IMR-90 (cell line): ENCODE measurements around the gene TPGS2. TPM values are rescaled to one million over a fixed set of nuclear protein-coding genes. Genes with fewer than 3 reads are reported as not detected.

Source experiments
- ATAC-seq: fragments of 200-7000 bp; cut with Tn5 transposase; 2 replicates; pipeline ENCODE4 v1.9.1; 2020; ENCODE audit warnings: low read depth, mild to moderate bottlenecking, moderate library complexity
- BruUV-seq: library from RNA; stranded (reverse); fragments of 400-500 nt; replicated peaks from 2 replicates; lab custom pipeline; 2021; lab: Mats Ljungman, UMichigan
- CTCF ChIA-PET: fragments of 300-600 bp; formaldehyde crosslinking; extraction: SDS; loops from one replicate; lab custom pipeline; 2021; ENCODE audit warnings: antibody characterized with exemption; lab: Yijun Ruan, JAX
- POLR2A ChIA-PET: fragments of 300-600 bp; sonication (Branson Sonifier 250); formaldehyde crosslinking; loops from one replicate; lab custom pipeline; 2022; ENCODE audit warnings: antibody characterized with exemption; ENCODE audit not compliant: unreplicated experiment; lab: Charles Lee
- DNase-seq: peaks from one replicate; pipeline ENCODE4 v3.0.0; 2013
- H2AFZ ChIP-seq: replicated peaks from 2 replicates; pipeline ENCODE3; 2013; ENCODE audit warnings: low read length, mild to moderate bottlenecking; ENCODE audit not compliant: poor library complexity
- H2AK5ac ChIP-seq: 2 replicates; pipeline ENCODE4 v1.6.1; 2013; ENCODE audit warnings: low read depth, low read length, inconsistent platforms
- H2AK9ac ChIP-seq: replicated peaks from 2 replicates; pipeline ENCODE3; 2013; ENCODE audit warnings: mild to moderate bottlenecking, low read depth, low read length, moderate library complexity; ENCODE audit not compliant: poor library complexity
- H2BK120ac ChIP-seq: 2 replicates; pipeline ENCODE4 v1.6.1; 2013; ENCODE audit warnings: low read depth, low read length, inconsistent platforms
- H2BK15ac ChIP-seq: 3 replicates; pipeline ENCODE4 v1.6.1; 2013; ENCODE audit warnings: low read depth, low read length, inconsistent platforms
- H2BK20ac ChIP-seq: 2 replicates; pipeline ENCODE4 v1.6.1; 2013; ENCODE audit warnings: low read depth, mild to moderate bottlenecking, inconsistent platforms, low read length, moderate library complexity
- H2BK5ac ChIP-seq: 2 replicates; pipeline ENCODE4 v1.6.1; 2013; ENCODE audit warnings: mild to moderate bottlenecking, low read depth, low read length, inconsistent platforms; ENCODE audit not compliant: poor library complexity, severe bottlenecking
- H3K14ac ChIP-seq: replicated peaks from 2 replicates; pipeline ENCODE4 v1.6.1; 2013; ENCODE audit warnings: low read depth, low read length, inconsistent platforms
- H3K18ac ChIP-seq: 2 replicates; pipeline ENCODE4 v1.6.1; 2013; ENCODE audit warnings: low read depth, low read length, control low read depth
- H3K23ac ChIP-seq: 2 replicates; pipeline ENCODE4 v1.6.1; 2013; ENCODE audit warnings: low read depth, low read length, inconsistent platforms
- H3K27ac ChIP-seq: 2 replicates; pipeline ENCODE4 v1.5.1; 2013; ENCODE audit warnings: mild to moderate bottlenecking, control low read depth, low read length; ENCODE audit not compliant: insufficient read depth
- H3K27me3 ChIP-seq: 2 replicates; pipeline ENCODE4 v1.6.1; 2013; ENCODE audit warnings: low read length; ENCODE audit not compliant: control insufficient read depth, insufficient read depth
- H3K36me3 ChIP-seq: 2 replicates; pipeline ENCODE4 v1.6.1; 2013; ENCODE audit warnings: low read length, mixed read lengths; ENCODE audit not compliant: control insufficient read depth, insufficient read depth
- H3K4ac ChIP-seq: 2 replicates; pipeline ENCODE4 v1.6.1; 2013; ENCODE audit warnings: low read depth, low read length, inconsistent platforms
- H3K4me1 ChIP-seq: 2 replicates; pipeline ENCODE4 v1.6.1; 2013; ENCODE audit warnings: low read length, mixed read lengths; ENCODE audit not compliant: control insufficient read depth, insufficient read depth
- H3K4me2 ChIP-seq: 2 replicates; pipeline ENCODE4 v1.6.1; 2013; ENCODE audit warnings: low read depth, mild to moderate bottlenecking, control low read depth, low read length, moderate library complexity
- H3K4me3 ChIP-seq: 2 replicates; pipeline ENCODE4 v1.5.1; 2013; ENCODE audit warnings: low read depth, mild to moderate bottlenecking, control low read depth, low read length, moderate library complexity; ENCODE audit not compliant: insufficient read depth
- H3K56ac ChIP-seq: 2 replicates; pipeline ENCODE4 v1.6.1; 2013; ENCODE audit warnings: low read length, inconsistent platforms; ENCODE audit not compliant: insufficient read depth; ENCODE audit errors: extremely low read depth
- H3K79me1 ChIP-seq, 2 experiments: 2 replicates each; pipeline ENCODE4 v1.6.1; 2013; ENCODE audit warnings: low read length in 2 of 2, inconsistent platforms in 1 of 2, low read depth in 1 of 2
- H3K9ac ChIP-seq: 2 replicates; pipeline ENCODE4 v1.6.1; 2013; ENCODE audit warnings: low read depth, low read length, control low read depth
- H3K9me1 ChIP-seq: 2 replicates; pipeline ENCODE4 v1.6.1; 2013; ENCODE audit warnings: low read length, inconsistent platforms; ENCODE audit not compliant: insufficient read depth
- H3K9me3 ChIP-seq: 2 replicates; pipeline ENCODE4 v1.6.1; 2013; ENCODE audit warnings: low read length; ENCODE audit not compliant: control insufficient read depth, insufficient read depth
- H4K20me1 ChIP-seq: 2 replicates; pipeline ENCODE4 v1.6.1; 2013; ENCODE audit warnings: low read length, inconsistent platforms; ENCODE audit not compliant: insufficient read depth
- H4K5ac ChIP-seq: 2 replicates; pipeline ENCODE4 v1.6.1; 2013; ENCODE audit warnings: mild to moderate bottlenecking, low read depth, low read length, control low read depth
- H4K8ac ChIP-seq, 2 experiments: 2 replicates each; pipeline ENCODE4 v1.6.1; 2013; ENCODE audit warnings: low read depth in 2 of 2, low read length in 2 of 2, control low read depth in 1 of 2, inconsistent platforms in 1 of 2
- H4K91ac ChIP-seq: 2 replicates; pipeline ENCODE4 v1.6.1; 2013; ENCODE audit warnings: low read depth, low read length, inconsistent platforms; ENCODE audit not compliant: insufficient read depth
- MXI1 ChIP-seq: IDR thresholded peaks from 2 replicates; pipeline ENCODE4 v1.6.1; 2012; ENCODE audit warnings: low read depth, mild to moderate bottlenecking, low read length, moderate library complexity, borderline replicate concordance
- POLR2A ChIP-seq: IDR thresholded peaks from 2 replicates; pipeline ENCODE4 v1.6.1; 2012; ENCODE audit warnings: mild to moderate bottlenecking, low read depth, low read length
- RFX5 ChIP-seq: IDR thresholded peaks from 2 replicates; pipeline ENCODE4 v1.8.0; 2012; ENCODE audit warnings: low read depth, mild to moderate bottlenecking, low read length, moderate library complexity
- USF2 ChIP-seq: fragments of 150-350 bp; IDR thresholded peaks from 2 replicates; pipeline ENCODE4 v1.6.1; 2017; ENCODE audit warnings: mild to moderate bottlenecking, antibody characterized with exemption, low read length, low read depth
- WGBS, 2 experiments: methylation state at CpG; one replicate each; pipeline versions ENCODE4 v1.1.5 to v1.1.7; 2013; ENCODE audit warnings: missing lambda C conversion rate in 2 of 2; ENCODE audit not compliant: insufficient read length in 1 of 2; ENCODE audit errors: extremely low coverage in 2 of 2; 5-methylcytosine and 5-hydroxymethylcytosine counted together
- dilution Hi-C: fragments of 300-500 bp; cut with HindIII; formaldehyde crosslinking; loops from one replicate; pipeline ENCODE4 v1.14.3; 2018; ENCODE audit warnings: low sequenced_read_pairs; ENCODE audit not compliant: unreplicated experiment
- in situ Hi-C: fragments of 300-500 bp; cut with MboI; formaldehyde crosslinking; loops from 3 replicates; pipeline ENCODE4 v1.14.3; 2019; ENCODE audit warnings: low sequenced_read_pairs, inconsistent platforms, mixed read lengths
- intact Hi-C: fragments of 100-400 bp; cut with micrococcal nuclease; formaldehyde crosslinking; loops from 2 replicates; pipeline ENCODE4 v1.10.0; 2022
- polyA plus RNA-seq, 3 experiments: library from polyadenylated mRNA; depleted of rRNA; stranded (reverse); fragments of >200 nt; gene quantifications; 2 replicates each; pipeline ENCODE4 v1.2.3, GENCODE V29; 2012; ENCODE audit warnings: low replicate concordance in 1 of 3
- total RNA-seq: library from RNA; depleted of rRNA; stranded (reverse); fragments of >200 nt; gene quantifications from 2 replicates; pipeline ENCODE4 v1.2.3, GENCODE V29; 2012

The TPGS2 gene
- total and polyA plus RNA-seq, 2 of the 4 experiments (the other 2 are of a cell fraction) = 201 to 294 TPM

GRCh38 chr18:36782710-36783109, 46.1 kb downstream of the TPGS2 start:
- no peak overlapping the region for H2AFZ ChIP-seq
- H4K8ac ChIP-seq = no peak overlapping the region
- TF ChIP-seq POLR2A (no peak), RFX5 (no peak), MXI1 (no peak), USF2 (no peak)
- no peak overlapping the region for H3K18ac ChIP-seq
- no peak overlapping the region for H2BK120ac ChIP-seq
- no peaks in the 10 kb centered on the region for H3K9me3 ChIP-seq
- no peak overlapping the region for H2BK20ac ChIP-seq
- H3K4me3 ChIP-seq = no peak overlapping the region
- H3K27me3 ChIP-seq = no peaks in the 10 kb centered on the region
- H4K20me1 ChIP-seq = peaks cover 3% of the 10 kb centered on the region; the same call in 1 of the 2 replicates
- POLR2A ChIA-PET = interaction anchor here (0.5 kb wide), 1 partner anchor 462 kb away, joined by 17 read pairs; no protein-coding TSS in a partner anchor
- no peaks in the 10 kb centered on the region; the same call in 1 of the 2 replicates for H3K36me3 ChIP-seq
- no peak overlapping the region for H3K27ac ChIP-seq
- no peak overlapping the region for H3K56ac ChIP-seq
- H2BK15ac ChIP-seq = no peak overlapping the region
- H2AK9ac ChIP-seq = no peak overlapping the region
- H2BK5ac ChIP-seq = no peak overlapping the region
- in situ Hi-C loops (no loop called here), dilution Hi-C loops (no loop called here), intact Hi-C loops (no loop called here)
- no peak for DNase-seq
- no peak overlapping the region for H4K91ac ChIP-seq
- no peak overlapping the region for H3K14ac ChIP-seq
- no peak overlapping the region for H3K9ac ChIP-seq
- CTCF ChIA-PET = no interaction called here
- no TSS peak for BruUV-seq
- no peak overlapping the region for H3K4me2 ChIP-seq
- H3K9me1 ChIP-seq = peaks cover 14% of the 10 kb centered on the region
- H2AK5ac ChIP-seq = no peak overlapping the region
- ATAC-seq = no peak
- H3K23ac ChIP-seq = no peak overlapping the region
- WGBS, 2 experiments = 100% methylated on average over 3 of the region's 9 CpGs; no CpG with 5 or more reads in 1 of the 2 experiments
- no peak overlapping the region for H4K5ac ChIP-seq
- H3K4ac ChIP-seq = no peak overlapping the region
- peaks cover 10% of the 10 kb centered on the region for H3K4me1 ChIP-seq
- H3K79me1 ChIP-seq = no peaks in the 10 kb centered on the region
